DMS79 treated with DMSO at 0.1 percent for 48 hours (cell line): Measurements from ENCODE around the gene PRKCSH.
"Not testable (repeated sequence)": the region's sequence is repeated elsewhere in the genome, so short reads cannot be mapped to it uniquely, and the experiment has no call there.

ENCODE experiments used
- DNase-seq: peaks from one replicate; lab custom pipeline; 2025; lab: John Stamatoyannopoulos, UW

The PRKCSH gene

DNA sequence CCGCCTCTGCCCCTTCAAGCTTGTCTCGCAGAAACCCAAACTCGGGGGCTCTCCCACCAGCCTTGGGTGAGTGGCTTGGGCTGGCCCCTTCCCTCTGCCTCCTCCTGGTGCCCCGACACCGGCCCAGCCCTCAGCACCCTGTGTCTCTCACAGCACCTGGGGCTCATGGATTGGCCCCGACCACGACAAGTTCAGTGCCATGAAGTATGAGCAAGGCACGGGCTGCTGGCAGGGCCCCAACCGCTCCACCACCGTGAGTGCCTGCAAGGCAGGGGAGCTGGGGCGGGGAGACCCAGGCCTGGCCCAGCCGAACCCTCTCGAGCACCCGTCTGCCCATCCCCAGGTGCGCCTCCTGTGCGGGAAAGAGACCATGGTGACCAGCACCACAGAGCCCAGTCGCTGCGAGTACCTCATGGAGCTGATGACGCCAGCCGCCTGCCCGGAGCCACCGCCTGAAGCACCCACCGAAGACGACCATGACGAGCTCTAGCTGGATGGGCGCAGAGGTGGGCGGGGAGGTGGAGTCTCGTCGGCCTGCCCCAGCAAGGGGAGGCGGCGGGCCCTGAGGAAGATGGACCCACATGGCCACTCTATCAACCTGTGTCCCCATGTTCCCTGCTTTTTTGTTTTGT lies 13.6 kb downstream of the PRKCSH start:
- DNase-seq: no peak

DNA sequence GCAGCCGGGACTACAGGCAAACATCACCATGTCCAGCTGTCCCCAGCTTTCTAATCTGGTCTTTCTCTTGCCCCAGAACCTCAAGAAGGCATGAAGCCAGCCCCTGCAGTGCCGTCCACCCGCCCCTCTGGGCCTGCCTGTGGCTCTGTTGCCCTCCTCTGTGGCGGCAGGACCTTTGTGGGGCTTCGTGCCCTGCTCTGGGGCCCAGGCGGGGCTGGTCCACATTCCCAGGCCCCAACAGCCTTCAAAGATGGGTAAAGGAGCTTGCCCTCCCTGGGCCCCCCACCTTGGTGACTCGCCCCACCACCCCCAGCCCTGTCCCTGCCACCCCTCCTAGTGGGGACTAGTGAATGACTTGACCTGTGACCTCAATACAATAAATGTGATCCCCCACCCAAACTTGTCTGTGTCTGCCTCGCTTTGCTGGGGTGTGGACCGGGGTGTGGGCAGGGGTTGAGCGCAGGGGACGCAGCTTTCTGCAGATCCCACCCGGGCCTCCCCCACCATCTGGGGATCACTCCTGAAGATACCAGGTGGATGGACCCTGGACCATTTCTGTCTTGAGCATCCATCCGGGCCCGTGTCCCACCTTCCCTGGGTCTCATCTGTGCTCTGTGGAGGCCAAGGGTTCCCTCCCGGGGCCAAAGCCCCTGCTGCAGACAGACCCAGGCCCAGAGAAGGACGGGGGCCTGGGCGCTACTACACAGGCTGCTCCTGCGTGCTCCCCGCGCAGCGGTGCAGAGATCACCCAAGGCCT lies 15.3 kb downstream of the PRKCSH start:
- DNase-seq: no peak

DNA sequence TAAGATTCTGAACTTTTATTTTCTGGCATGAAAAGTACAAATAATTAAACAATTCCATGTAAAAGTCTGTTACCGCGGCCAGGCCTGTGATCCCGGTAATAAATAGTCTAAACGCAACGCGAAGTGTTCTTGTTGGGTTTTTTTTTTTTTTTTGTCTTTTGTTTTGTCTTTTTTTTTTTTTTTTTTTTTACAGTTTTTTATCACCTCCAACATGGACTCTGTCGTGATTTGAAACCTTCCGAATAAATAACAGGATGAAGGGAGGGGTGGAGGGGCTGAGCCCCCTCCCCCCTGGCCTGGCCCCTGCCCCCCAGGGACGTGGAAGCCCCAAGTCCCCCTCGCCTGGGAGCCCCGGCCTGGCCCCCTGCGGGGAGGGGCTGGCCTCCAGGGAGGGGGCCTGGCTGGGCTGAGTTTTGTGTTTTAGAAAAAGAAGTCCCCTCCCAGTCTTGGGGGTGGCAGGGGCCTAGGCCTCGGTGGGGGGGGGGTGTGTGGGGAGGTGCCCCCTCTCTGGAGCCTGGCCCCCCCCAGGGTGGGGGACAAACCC lies 16.0 kb downstream of the PRKCSH start:
- DNase-seq: no peak

DNA sequence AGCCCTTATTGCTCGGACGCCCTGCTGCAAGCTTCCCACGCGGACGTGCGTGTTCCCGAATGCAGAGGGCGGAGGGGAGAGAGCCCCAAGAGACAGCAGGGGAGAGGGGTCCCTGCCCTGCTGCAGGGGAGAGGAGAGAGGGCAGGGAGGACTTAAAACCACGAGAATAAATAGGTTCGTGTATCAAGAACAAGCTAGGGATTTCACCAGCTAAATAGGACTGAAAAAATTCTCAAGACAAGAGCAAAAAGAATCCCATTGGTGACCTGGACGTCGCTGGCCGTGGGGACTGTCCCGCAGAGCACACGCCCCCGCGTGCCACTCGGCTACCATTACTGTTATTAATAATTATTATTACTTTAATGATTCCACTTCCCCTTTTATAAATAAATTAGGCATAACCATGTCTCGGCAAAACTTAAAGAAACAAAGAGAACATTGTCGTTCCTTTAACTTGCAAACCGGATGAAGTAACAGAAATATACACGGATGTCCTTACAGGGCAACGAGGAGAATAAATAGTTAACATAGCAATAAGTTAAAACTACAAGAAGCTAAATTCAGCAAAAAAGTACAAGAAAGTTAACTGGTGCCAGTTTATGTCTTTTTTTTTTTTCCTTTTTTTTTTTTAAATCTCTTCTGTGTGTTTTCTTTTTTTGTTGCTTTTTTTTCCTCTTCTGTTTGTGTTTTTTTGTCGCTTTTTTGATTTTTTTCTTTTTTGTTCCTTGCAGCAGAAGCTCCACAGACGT lies 16.6 kb downstream of the PRKCSH start:
- DNase-seq: no peak

DNA sequence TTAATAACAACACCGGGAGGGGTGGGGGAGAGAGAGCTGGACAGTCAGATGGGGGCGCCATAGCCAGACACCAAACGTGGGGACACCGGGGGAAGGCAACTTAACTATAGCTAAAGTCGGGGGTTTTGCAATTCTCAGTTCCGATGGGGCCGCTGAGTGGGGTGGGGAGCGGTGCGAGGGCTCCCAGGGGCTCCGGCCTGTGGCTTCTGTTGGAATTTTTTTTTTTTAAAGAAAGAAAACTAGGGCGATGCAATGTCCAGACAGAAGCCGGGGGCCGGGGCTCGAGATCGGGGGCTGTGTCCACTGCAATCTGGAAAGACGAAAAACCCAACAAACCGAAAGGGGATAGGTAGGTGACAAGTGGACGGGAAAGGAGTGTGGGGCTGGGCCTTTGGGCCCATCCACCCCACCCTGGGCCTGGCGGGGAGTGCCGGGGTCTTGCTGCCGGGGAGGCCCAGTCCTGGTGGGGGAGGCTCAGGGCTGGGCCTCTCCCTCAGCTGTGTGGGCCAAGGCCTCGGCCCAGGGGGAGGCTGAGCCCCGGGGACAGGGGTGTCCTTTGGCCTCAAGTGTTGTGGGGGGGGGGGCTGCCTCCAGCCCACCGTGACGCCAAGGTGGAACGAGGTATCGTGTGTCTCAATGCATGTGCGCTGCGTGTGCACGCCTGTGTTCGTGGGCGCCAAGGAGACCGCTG lies 17.3 kb downstream of the PRKCSH start:
- DNase-seq: no peak

DNA sequence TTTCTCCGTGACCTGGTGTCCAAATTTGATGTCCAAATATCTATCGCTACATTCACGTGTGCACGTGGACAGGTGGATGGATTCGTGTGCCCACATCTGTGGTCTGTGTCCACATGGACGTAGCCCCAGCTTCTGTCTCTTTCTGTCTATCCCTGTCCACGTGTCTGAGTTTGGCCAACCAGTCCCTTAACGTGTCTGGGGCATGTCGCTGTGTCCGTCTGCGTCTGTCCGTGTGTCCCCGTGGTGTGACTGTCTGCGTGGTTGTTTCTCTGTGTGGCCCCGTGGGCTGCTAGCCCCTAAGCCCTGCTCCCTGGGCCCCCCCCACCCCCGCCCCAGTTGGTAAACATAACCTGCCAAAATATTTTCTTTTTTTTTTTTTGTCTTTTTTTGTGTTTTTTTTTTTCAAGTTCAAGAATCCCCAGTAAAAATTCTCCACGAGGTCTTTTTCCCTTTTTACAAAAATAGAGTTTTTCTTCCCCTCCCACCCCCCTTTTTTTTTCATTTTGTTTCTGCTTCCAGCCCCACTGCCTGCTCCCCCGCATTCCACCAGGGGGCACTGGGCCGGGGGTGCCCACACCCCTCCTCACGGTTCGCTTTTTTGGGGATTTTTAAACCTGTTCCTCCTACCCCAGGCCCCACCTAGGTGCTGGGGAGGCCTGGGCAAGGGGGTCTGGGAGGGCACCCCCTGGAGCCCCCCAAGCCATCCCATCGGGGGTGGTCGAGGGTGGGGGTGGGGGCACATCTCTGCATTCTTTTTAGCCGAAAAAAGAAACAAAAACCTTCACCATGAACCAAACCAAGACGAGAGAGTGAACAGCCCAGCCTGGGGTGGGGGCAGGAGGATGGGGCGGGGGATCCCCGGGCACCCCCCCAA lies 18.3 kb downstream of the PRKCSH start:
- DNase-seq: no peak

DNA sequence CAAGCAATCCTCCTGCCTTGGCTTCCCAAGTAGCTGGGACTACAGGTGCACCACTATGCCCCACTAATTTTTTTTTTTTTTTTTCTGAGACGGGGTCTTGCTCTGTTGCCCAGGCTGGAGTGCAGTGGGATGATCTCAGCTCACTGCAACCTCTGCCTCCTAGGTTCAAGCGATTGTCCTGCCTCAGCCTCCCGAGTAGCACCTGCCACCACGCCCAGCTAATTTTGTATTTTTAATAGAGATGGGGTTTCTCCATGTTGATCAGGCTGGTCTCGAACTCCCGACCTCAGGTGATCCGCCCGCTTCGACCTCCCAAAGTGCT lies 19.8 kb downstream of the PRKCSH start:
- not testable (repeated sequence) for DNase-seq

DNA sequence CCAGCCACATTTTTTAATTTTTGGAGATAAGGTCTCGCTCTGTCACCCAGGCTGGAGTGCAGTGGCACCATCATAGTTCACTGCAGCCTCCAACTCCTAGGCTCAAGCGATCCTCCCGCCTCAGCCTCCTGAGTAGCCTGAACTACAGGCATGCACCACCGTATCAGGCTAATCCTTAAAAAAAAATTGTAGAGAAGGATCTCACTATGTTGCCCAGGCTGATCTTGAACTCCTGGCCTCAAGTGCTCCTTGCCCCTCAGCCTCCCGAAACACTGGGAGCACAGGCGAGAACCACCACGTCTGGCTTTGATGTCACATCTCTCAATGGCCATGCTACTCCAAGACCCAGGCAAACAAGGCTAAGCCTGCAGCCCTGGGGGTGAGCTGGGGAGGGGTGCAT lies 21.2 kb downstream of the PRKCSH start:
- no peak for DNase-seq

DNA sequence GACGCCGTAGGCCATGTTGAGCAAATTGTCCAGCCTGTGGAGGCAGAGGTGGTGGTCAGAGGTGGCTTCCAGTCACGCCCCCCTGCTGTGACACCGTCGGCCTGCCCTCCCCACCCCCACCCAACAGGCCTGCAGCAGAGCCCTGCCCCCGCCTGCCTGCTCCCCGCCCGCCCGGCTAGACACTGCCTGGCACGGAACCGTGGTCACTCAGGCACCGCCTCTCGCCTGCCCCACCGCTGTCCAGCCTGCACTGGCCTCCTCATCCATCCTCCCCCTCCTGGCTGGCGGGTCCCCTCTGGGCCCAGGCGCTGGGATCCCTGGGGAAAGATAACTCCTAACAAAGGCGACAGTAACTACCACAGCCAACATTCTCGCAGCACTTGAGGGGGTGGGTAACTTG lies 21.7 kb downstream of the PRKCSH start:
- no peak for DNase-seq

DNA sequence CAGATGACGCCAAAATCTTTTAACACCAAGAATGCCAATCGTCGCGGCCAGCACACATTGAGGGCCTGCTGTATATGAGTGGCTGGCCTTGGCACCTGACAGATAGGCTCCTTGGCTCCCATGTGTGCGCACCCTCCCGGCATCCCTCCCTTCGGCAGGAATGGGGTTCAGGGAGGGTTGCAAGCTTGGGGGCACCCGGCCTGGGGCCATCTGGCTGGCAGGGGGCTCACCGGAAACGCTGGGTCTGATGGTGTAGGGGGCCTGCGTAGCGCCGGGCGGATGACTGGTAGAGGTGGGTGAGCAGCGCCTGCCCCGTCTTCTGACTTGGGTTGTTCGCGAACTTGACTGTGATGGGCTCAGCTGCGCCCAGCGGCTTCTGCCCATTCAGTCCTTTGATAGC lies 22.4 kb downstream of the PRKCSH start:
- no peak for DNase-seq

DNA sequence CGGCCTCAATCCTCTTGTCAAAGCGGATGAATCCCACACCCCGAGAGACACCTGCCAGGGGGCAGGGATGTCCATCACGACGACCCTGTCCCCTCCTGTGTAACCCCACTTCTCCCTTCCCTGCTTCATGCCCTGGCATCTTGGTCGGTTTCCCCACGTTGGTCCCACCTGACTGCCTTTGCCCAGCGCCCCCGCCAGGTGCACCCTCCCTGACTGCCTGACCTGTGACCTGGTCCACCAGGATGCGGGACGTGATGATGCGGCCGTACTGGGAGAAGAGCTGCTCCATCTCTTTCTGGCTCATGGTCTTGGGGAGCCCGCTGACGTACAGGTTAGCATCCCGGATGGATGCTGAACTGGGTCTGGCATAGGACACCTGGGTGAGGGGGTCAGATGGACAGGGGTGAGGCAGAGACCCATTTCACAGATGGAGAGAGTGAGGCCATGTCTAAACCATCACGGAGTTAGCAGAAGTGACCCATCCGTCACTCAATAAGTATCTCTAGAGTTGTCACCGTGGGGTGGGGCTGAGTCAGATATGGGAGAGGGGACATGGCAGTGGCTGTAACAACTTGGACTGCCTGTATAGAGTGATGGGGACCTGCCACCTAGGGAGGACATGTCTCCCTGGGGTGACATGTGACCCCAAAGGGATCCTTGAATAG lies 22.9 kb downstream of the PRKCSH start:
- no peak for DNase-seq

DNA sequence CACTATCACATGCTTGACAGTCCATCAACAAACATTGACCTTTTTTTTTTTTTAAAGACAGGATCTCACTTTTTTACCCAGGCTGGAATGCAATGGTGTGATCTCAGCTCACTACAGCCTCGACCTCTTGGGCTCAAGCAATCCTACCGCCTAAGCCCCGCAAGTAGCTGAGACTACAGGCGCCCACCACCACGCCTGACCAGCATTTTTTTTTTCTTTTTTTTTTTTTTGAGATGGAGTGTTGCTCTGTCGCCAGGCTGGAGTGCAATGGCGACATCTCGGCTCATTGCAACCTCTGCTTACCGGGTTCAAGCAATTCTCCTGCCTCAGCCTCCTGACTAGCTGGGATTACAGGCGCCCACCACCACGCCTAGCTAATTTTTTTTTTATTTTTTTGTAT lies 23.5 kb downstream of the PRKCSH start:
- DNase-seq: not testable (repeated sequence)

DNA sequence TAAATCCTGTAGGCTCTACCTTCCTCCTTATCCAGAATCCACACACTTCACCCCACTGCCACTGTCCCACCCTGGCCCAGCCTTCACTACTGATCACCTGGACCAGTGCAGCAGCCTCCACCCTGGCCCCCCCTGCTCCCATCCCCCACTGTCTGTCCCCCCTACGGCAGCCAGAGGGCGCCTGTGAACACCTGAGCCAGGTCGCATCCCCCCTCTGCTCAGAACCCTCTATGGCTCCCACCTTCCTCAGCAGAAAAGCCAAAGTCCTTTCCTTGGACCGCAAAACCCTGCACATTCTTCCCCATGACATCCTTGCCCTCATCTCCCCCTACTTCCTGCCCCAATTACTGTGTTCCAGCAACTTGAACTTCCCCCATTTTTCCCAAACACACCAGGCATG lies 24.8 kb downstream of the PRKCSH start:
- no peak for DNase-seq

DNA sequence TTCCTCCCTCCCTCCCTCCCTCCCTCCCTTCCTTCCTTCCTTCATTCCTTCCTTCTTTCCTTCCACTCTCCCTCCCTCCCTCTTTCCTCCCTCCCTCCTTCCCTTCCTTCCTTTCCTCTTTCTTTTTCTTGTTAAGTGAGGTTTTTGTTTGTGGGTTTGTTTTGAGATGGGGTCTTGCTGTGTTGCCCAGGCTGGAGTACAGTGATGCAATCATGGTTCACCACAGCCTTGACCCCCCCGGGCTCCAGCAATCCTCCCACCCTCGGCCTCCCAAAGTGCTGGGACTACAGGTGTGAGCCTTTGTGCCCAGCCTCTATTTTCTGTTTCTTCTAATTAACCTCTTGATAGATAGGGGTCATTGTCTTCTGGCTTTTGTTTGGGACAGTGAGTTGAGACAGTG lies 26.0 kb downstream of the PRKCSH start:
- DNase-seq: no peak

DNA sequence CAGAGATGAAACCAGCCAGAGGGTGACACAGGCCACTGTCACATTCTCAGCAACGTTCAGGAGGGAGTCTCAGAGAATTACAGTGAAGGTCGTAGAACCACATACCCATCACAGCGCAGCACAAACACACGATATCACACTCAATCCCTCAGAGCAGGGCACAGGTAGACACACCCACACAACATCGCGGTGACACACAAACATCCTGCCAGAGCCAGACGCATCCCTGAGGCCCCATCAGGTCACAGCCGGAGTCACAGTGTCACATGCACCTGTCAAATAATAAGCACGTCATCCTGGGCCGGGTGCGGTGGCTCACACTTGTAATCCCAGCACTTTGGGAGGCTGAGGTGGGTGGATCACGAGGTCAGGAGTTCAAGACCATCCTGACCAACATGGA lies 28.0 kb downstream of the PRKCSH start:
- no peak for DNase-seq

DNA sequence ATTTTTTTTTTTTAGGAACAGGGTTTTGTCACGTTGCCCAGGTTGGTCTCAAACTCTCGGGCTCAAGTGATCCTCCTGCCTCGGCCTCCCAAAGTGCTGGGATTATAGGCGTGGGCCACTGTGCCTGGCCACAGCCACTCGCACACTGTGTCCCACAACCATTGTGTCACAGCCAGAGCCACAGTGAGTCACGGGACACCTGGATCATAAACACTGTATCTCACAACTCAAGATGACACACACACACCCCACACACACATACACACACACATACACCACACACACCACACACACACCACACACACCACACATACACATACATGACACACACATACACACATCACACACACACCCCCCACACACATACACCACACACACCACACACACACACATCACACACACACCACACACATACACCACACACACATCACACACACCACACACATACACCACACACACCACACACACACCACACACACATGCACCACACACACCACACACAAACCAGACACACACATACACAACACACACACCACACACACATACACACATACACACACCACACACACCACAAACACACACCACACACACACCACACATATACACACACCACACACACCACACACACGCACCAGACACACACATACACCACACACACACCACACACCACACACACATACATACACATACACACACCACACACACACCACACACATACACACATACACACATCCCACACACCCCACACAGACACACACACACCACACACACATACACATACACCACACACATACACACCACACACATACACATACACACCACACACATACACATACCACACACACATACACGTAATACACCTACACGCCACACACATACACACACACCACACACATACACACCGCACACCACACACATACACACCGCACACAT lies 29.2 kb downstream of the PRKCSH start:
- DNase-seq: no peak

DNA sequence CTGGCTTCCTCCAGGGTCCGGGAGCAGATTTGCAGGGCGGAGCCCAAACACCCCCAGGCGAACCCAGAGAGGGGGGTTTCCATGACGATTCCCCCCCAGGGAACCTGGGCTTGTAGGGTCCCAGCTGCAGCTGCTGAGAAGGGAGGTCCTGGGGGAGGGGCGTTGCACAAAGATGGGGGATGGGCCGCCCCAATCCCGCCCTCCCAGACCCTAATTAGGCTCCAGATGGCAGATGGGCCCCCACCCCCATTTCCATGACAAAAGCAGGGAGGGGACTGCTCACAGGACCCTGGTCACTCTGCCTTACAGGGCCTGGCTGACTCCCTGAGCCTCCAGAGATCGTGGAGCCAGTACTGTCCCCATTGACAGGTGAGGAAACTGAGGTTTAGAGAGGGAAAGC lies 30.2 kb downstream of the PRKCSH start:
- DNase-seq: no peak

DNA sequence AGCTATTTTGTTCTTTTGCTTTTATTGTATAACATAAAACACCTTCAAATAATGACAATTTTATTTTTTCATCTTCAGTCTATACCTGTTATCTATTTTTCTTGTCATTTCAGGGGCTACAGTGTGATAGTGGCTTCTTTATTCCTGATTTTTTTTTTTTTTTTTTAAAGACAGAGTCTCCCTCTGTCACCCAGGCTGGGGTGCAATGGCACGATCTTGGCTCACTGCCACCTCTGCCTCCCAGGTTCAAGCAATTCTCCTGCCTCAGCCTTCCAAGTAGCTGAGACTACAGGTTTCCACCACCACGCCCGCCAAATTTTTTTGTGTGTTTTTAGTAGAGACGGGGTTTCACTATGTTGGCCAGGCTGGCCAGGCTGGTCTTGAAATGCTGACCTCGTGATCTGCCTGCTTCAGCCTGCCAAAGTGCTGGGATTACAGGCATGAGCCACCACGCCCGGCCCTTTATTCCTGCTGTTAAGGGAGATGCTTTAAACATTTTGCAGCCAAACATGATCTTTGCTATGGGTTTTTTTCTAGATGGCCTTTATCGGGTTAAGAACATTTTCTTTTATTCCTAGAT lies 32.9 kb downstream of the PRKCSH start:
- DNase-seq: not testable (repeated sequence)

DNA sequence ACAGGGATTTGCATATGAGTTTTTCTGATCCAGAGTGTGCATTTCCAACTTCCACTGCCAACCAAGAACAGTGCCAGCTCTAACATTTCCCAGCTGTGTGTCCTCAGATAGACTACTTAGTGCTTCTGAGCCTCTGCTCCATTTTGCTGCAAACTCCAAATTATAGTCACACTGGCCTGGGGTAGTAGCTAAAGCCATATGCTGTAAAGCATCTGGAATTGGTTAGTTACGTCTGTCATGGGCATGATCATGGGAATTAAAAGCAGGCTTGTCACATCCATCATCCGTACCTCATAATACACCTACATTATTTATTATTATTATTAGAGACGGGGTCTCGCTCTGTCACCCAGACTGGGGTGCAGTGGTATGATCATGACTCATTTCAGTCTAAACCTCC lies 38.3 kb downstream of the PRKCSH start:
- no peak for DNase-seq
